Stomach (tissue), 9 donors: Measurements from ENCODE around the gene THSD7B. TPM values are rescaled to one million over a fixed set of nuclear protein-coding genes. Genes with fewer than 3 reads are reported as not detected.

ENCODE experiments used
- DNase-seq, 2 donors: peaks; one replicate each; pipeline versions ENCODE4 v3.0.0 to v3.0.0-alpha.2; 2013 to 2019
- H3K27ac ChIP-seq, 5 donors: fragments of 200-600 bp in 4 of 5; sonication (generic) in 4 of 5; one replicate each; pipeline ENCODE4 v1.5.1; 2013 to 2019; ENCODE audit warnings: mild to moderate bottlenecking in 1 of 5, moderate library complexity in 1 of 5
- H3K27me3 ChIP-seq, 3 donors: fragments of 200-600 bp; sonication (generic); one replicate each; pipeline ENCODE4 v1.5.1; 2017 to 2019; ENCODE audit warnings: mixed run types in 1 of 3
- H3K36me3 ChIP-seq, 4 donors: fragments of 200-600 bp; sonication (generic); 1 replicate in 3 of 4; 2 replicates in 1 of 4; pipeline ENCODE4 v1.5.1; 2016 to 2019
- H3K4me1 ChIP-seq, 4 donors: fragments of 200-600 bp; sonication (generic); one replicate each; pipeline ENCODE4 v1.5.1; 2016 to 2019
- H3K4me3 ChIP-seq, 4 donors: fragments of 200-600 bp; sonication (generic) in 3 of 4; one replicate each; pipeline ENCODE4 v1.5.1; 2016 to 2019; ENCODE audit warnings: mild to moderate bottlenecking in 1 of 4
- H3K9me3 ChIP-seq, 4 donors: fragments of 200-600 bp; sonication (generic); one replicate each; pipeline ENCODE4 v1.5.1; 2016 to 2019
- EP300 ChIP-seq: sonication (generic); formaldehyde crosslinking; IDR thresholded peaks from one replicate; pipeline ENCODE4 v1.6.1; 2017; ENCODE audit warnings: antibody characterized with exemption
- POLR2A ChIP-seq, 4 donors: fragments of 450-650 bp; IDR thresholded peaks; one replicate each; pipeline ENCODE4 v1.6.1; 2016; ENCODE audit warnings: antibody characterized with exemption in 4 of 4, control low read depth in 2 of 4, mild to moderate bottlenecking in 1 of 4, moderate library complexity in 1 of 4
- POLR2AphosphoS5 ChIP-seq, 3 donors: sonication (generic); formaldehyde crosslinking; IDR thresholded peaks; one replicate each; pipeline ENCODE4 v1.6.1; 2016; ENCODE audit warnings: antibody characterized with exemption in 3 of 3
- WGBS, 5 donors: extraction: QIAGEN DNeasy Blood & Tissue Kit in 3 of 5; methylation state at CpG; one replicate each; pipeline versions ENCODE4 v1.1.5 to v1.1.7; 2013 to 2018; 5-methylcytosine and 5-hydroxymethylcytosine counted together
- intact Hi-C: fragments of 100-400 bp; cut with DNase I; formaldehyde crosslinking; loops from one replicate; pipeline ENCODE4 v1.15.1; 2023; ENCODE audit warnings: low total_unique reads
- polyA plus RNA-seq, 3 donors: library from polyadenylated mRNA; stranded (reverse); fragments of 200-250 nt; gene quantifications; one replicate each; pipeline ENCODE4 v1.2.3, GENCODE V29; 2013
- total RNA-seq, 5 donors: library from RNA; depleted of rRNA; stranded (reverse); fragments of >200 nt; gene quantifications; one replicate each; pipeline versions ENCODE4 v1.1.0 to v1.2.3, GENCODE V29; 2014 to 2016
- TF ChIP-seq, protein P1 (sequence below), 7 experiments: fragments of 450-650 bp in 4 of 7; fragments of 200-600 bp in 3 of 7; sonication (generic) in 3 of 7; IDR thresholded peaks; one replicate each; pipeline ENCODE4 v1.5.1; 2016 to 2019; ENCODE audit warnings: antibody characterized with exemption in 7 of 7, control low read depth in 2 of 7, mild to moderate bottlenecking in 1 of 7
- donor health status: healthy with polysubstance abuse.
- donor health status: Bipolar disorder and iron deficiency.
- donor health status: healthy.

The THSD7B gene
- total and polyA plus RNA-seq, 8 donors, result 0.05 to 4.4 TPM; not detected in 6

DNA sequence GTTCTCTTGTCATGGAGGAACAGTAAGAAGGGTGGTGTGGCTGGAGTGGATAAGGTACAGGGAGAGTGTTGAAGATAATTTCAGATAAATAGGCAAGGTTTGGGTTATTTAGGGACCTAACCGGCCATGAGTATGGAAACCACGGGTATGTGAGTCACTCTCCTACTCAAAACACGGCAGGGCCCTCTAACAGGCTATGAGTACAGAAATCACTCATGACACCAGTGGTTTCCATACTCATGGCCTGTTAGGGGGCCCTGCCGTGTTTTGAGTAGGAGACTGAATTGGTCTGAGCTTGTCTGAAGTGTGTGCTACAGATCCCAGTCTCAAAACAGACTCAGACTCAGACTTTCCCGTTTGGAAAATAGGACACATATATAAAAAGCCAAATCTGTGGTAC, 770.6 kb downstream of the THSD7B start:
- no peak overlapping the region for H3K4me3 ChIP-seq
- no peaks in the 10 kb centered on the region for H3K9me3 ChIP-seq
- H3K4me1 ChIP-seq, result no peaks in the 10 kb centered on the region
- no peak overlapping the region for H3K27ac ChIP-seq
- WGBS, 5 donors, result 66 to 85% (median 81%) methylated on average over 5 of the region's 5 CpGs
- no peaks in the 10 kb centered on the region for H3K36me3 ChIP-seq
- H3K27me3 ChIP-seq, result no peaks in the 10 kb centered on the region
- TF ChIP-seq EP300 (no peak), POLR2A (IDR thresholded peaks at IDR 0.05) (no peak), POLR2AphosphoS5 (IDR thresholded peaks at IDR 0.05) (no peak)
- TF ChIP-seq, protein P1, sequence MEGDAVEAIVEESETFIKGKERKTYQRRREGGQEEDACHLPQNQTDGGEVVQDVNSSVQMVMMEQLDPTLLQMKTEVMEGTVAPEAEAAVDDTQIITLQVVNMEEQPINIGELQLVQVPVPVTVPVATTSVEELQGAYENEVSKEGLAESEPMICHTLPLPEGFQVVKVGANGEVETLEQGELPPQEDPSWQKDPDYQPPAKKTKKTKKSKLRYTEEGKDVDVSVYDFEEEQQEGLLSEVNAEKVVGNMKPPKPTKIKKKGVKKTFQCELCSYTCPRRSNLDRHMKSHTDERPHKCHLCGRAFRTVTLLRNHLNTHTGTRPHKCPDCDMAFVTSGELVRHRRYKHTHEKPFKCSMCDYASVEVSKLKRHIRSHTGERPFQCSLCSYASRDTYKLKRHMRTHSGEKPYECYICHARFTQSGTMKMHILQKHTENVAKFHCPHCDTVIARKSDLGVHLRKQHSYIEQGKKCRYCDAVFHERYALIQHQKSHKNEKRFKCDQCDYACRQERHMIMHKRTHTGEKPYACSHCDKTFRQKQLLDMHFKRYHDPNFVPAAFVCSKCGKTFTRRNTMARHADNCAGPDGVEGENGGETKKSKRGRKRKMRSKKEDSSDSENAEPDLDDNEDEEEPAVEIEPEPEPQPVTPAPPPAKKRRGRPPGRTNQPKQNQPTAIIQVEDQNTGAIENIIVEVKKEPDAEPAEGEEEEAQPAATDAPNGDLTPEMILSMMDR (IDR thresholded peaks at IDR 0.05), result no peak
- intact Hi-C loops, result no loop called here
- DNase-seq, result no peak

DNA sequence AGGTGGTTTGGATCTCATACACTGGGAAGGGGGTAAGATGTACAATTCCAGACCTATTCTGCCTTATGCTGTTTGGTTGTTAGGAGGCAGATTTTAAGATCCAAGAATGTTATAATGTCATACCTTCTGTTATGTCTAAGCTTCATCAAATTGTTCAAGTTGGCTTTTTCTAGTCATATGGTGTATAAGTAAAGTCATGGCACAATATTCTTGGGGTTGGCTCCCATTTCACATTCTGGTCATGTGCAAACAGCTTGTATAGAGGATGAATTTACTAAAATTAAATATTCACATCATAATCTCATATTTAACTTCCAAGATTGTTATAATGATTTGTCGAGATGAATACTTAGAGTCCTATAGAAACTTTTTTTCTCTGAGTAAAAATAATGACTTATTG, 774.0 kb downstream of the THSD7B start:
- H3K9me3 ChIP-seq, result no peaks in the 10 kb centered on the region
- intact Hi-C loops, result no loop called here
- no peaks in the 10 kb centered on the region for H3K27me3 ChIP-seq
- WGBS, 5 donors, result 81 to 92% (median 86%) methylated on average over 1 of the region's 1 CpG
- H3K4me1 ChIP-seq, result no peaks in the 10 kb centered on the region
- no peak overlapping the region for H3K27ac ChIP-seq
- no peak overlapping the region for H3K4me3 ChIP-seq
- no peaks in the 10 kb centered on the region for H3K36me3 ChIP-seq
- no peak for DNase-seq
- TF ChIP-seq EP300 (no peak), POLR2A (IDR thresholded peaks at IDR 0.05) (no peak), POLR2AphosphoS5 (IDR thresholded peaks at IDR 0.05) (no peak)
- TF ChIP-seq, protein P1 (IDR thresholded peaks at IDR 0.05), result no peak

DNA sequence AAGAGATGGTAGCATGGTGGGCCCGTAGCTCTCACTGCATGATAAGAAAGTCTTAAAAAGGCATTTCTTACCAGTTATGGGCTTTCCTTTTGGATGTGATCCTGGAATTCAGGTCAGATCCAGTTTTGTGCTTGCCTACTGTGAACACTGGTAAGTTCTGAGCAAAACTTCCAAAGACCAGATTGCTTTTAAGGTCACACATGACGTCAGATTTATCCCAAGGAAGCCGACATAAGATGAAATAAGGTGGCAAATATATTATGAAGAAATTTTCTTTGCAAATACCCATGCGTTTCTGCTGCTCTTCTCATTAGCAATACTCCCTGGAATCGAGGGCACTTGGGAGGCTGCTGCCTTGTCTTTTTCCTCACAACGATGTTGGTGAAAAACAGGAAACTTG, 782.5 kb downstream of the THSD7B start:
- intact Hi-C loops, result no loop called here
- TF ChIP-seq EP300 (no peak), POLR2A (IDR thresholded peaks at IDR 0.05) (no peak), POLR2AphosphoS5 (IDR thresholded peaks at IDR 0.05) (no peak)
- TF ChIP-seq, protein P1 (IDR thresholded peaks at IDR 0.05), result no peak
- H3K27me3 ChIP-seq, result no peaks in the 10 kb centered on the region

DNA sequence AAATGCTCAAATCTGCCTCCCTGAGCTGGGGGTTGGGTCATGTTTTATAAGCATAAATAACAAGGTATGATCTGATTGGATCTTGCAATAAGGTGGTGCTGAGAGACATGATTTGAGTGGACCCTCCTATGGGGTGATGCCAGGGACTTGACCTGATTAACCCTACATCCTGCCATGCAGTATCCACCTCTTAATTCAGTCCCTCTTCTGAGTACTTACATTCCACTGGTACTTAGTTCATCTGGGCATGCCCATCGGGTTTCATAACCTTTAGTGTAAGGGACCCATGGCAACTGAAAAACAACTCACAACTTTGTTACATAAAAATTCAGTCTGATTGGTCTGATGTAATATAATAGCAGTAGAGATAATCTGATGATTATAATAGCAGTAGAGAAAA, 801.0 kb downstream of the THSD7B start:
- H3K4me1 ChIP-seq, result no peaks in the 10 kb centered on the region
- no peak for DNase-seq
- TF ChIP-seq POLR2A (IDR thresholded peaks at IDR 0.05), result no peak
- TF ChIP-seq POLR2AphosphoS5 (IDR thresholded peaks at IDR 0.05), result no peak
- TF ChIP-seq, protein P1 (IDR thresholded peaks at IDR 0.05), result no peak
- no peaks in the 10 kb centered on the region for H3K27me3 ChIP-seq
- H3K9me3 ChIP-seq, result no peaks in the 10 kb centered on the region
- H3K4me3 ChIP-seq, result no peak overlapping the region
- intact Hi-C loops, result no loop called here
- H3K36me3 ChIP-seq, result no peaks in the 10 kb centered on the region
- 83 to 92% (median 85%) methylated on average over 1 of the region's 1 CpG for WGBS, 5 donors
- H3K27ac ChIP-seq, result no peak overlapping the region

More for the DNA sequence above, 782.5 kb downstream of the THSD7B start:
- DNase-seq, result no peak
- WGBS, 5 donors, result 68 to 80% (median 75%) methylated on average over 6 of the region's 6 CpGs
- no peaks in the 10 kb centered on the region for H3K36me3 ChIP-seq
- no peaks in the 10 kb centered on the region for H3K4me1 ChIP-seq
- no peak overlapping the region for H3K27ac ChIP-seq
- no peak overlapping the region for H3K4me3 ChIP-seq
- no peaks in the 10 kb centered on the region for H3K9me3 ChIP-seq
